SJSA1 (cell line): ENCODE results near the gene SRRM5. TPM values are rescaled to one million over a fixed set of nuclear protein-coding genes. Genes with fewer than 3 reads are reported as not detected.
A peak's percentile ranks its signal among the peaks of the same experiment; 100 is the strongest.
"Not testable (repeated sequence)": the region's sequence is repeated elsewhere in the genome, so short reads cannot be mapped to it uniquely, and the experiment has no call there.

Source experiments
- DNase-seq, 2 experiments: peaks; one replicate each; pipeline ENCODE4 v3.0.0-alpha.2; 2015 to 2020; ENCODE audit warnings: low spot score in 2 of 2, low read depth in 1 of 2
- H3K27ac ChIP-seq: fragments of 250-450 bp; sonication (Bioruptor Pico); 2 replicates; pipeline ENCODE4 v1.5.1; 2020; ENCODE audit warnings: mild to moderate bottlenecking, moderate library complexity
- H3K27me3 ChIP-seq: fragments of 250-450 bp; sonication (Bioruptor Pico); replicated peaks from 2 replicates; pipeline ENCODE4 v1.5.1; 2020; ENCODE audit warnings: mild to moderate bottlenecking, moderate library complexity
- H3K36me3 ChIP-seq: fragments of 250-450 bp; sonication (Bioruptor Pico); 2 replicates; pipeline ENCODE4 v1.5.1; 2020; ENCODE audit warnings: mild to moderate bottlenecking
- H3K4me1 ChIP-seq: fragments of 250-450 bp; sonication (Bioruptor Pico); replicated peaks from 2 replicates; pipeline ENCODE4 v1.6.1; 2021; ENCODE audit warnings: mild to moderate bottlenecking
- H3K4me3 ChIP-seq: fragments of 250-450 bp; sonication (Bioruptor Pico); 2 replicates; pipeline ENCODE4 v1.5.1; 2020; ENCODE audit warnings: mild to moderate bottlenecking
- H3K9me3 ChIP-seq: fragments of 250-450 bp; sonication (Bioruptor Pico); replicated peaks from 2 replicates; pipeline ENCODE4 v1.5.1; 2020; ENCODE audit warnings: mild to moderate bottlenecking
- total RNA-seq: library from RNA; depleted of rRNA; stranded (reverse); fragments of >200 nt; shearing (Covaris generic); gene quantifications from 2 replicates; pipeline ENCODE4 v1.2.3, GENCODE V29; 2014

Gene SRRM5
- total RNA-seq, 1 experiment from 2014 or later: not detected

- peaks cover 66% of the 10 kb centered on the region for H3K36me3 ChIP-seq
- peak; percentile 100 for DNase-seq
- H3K27me3 ChIP-seq: no peaks in the 10 kb centered on the region
- peak within 1 kb of the TSS; percentile 48 for H3K4me3 ChIP-seq
- peaks cover 24% of the 10 kb centered on the region for H3K4me1 ChIP-seq
- no peaks in the 10 kb centered on the region for H3K9me3 ChIP-seq
- peak within 1 kb of the TSS; percentile 97 for H3K27ac ChIP-seq
These were observed 15.7 kb upstream of the SRRM5 start, which contains the start of the genes IRGQ and ZNF576 for GRCh38 chr19:43595999-43596841. IRGQ (minus strand) TSS chr19:43596134; CDS start chr19:43595338, 796 bp downstream. ZNF576 (plus strand) TSS chr19:43596595; CDS start chr19:43597109, 514 bp downstream.

DNA sequence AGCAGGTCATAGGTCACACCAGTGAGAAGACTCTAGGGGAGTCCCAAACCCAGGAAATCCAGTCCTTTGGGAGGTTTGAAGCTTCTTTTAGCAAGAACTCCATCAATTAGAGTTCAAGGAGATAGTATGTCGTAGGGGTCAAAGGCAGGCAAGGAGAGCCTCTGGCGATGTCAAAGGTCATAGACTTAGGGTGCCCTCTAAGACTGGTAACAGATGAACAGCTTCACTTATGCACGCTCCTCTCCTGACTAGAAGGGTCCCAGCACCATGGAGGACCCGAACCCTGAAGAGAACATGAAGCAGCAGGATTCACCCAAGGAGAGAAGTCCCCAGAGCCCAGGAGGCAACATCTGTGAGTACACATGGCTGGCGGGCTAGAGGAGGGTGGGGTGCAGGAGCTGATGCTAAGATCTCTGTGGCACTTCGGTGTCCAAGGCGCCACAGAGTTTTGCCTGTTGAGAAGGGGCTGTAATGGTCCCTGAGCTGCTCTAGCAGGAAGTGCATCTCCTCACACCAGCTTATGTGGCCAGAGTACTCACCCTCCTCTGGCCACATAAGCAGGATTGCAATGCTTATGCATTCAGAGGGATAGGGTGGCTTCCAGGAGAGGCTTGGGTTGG is 14.9 kb upstream of the SRRM5 start:
- peak in 1 of 2 experiments; percentile 15 for DNase-seq
- H3K36me3 ChIP-seq: peaks cover 68% of the 10 kb centered on the region
- peak overlapping the region; percentile 97; the same call in 1 of the 2 replicates for H3K27ac ChIP-seq
- H3K9me3 ChIP-seq: no peaks in the 10 kb centered on the region
- peaks cover 24% of the 10 kb centered on the region for H3K4me1 ChIP-seq
- H3K27me3 ChIP-seq: no peaks in the 10 kb centered on the region
- H3K4me3 ChIP-seq: peak overlapping the region; percentile 48

DNA sequence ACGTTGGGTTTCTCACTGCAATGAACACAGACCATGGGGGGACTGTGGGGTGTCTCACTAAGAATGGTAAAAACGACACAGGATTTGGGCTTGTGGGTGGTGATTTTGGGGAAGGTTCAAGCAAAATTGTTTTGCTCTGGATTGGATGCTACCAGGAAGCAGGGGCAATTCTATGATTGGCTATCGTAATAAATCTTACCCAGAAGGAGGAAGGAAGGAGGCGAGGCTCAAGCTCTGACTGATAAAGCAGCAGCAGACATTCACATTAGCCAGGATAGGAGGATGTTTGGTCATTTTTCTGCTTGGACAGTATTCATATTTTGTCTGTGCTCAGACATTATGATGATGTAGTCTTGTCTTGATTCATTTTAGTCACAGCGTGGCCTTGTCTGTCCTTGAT is 14.0 kb upstream of the SRRM5 start:
- H3K4me3 ChIP-seq: no peak overlapping the region
- H3K4me1 ChIP-seq: peaks cover 24% of the 10 kb centered on the region
- H3K9me3 ChIP-seq: no peaks in the 10 kb centered on the region
- no peak overlapping the region for H3K27ac ChIP-seq
- peaks cover 66% of the 10 kb centered on the region for H3K36me3 ChIP-seq
- H3K27me3 ChIP-seq: no peaks in the 10 kb centered on the region
- DNase-seq: no peak

- DNase-seq: no peak
- Histone ChIP-seq H3K27me3 (no peaks in the 10 kb centered on the region), H3K4me3 (no peak overlapping the region), H3K36me3 (peaks cover 62% of the 10 kb centered on the region), H3K9me3 (no peaks in the 10 kb centered on the region), H3K27ac (no peak overlapping the region), H3K4me1 (peaks cover 24% of the 10 kb centered on the region)
These were observed 13.2 kb upstream of the SRRM5 start for GRCh38 chr19:43598445-43599240.

GRCh38 chr19:43599635-43600295 is 12.1 kb upstream of the SRRM5 start:
- peaks cover 15% of the 10 kb centered on the region for H3K4me1 ChIP-seq
- H3K4me3 ChIP-seq: no peak overlapping the region
- H3K27ac ChIP-seq: no peak overlapping the region
- H3K27me3 ChIP-seq: no peaks in the 10 kb centered on the region
- no peaks in the 10 kb centered on the region for H3K9me3 ChIP-seq
- peaks cover 54% of the 10 kb centered on the region for H3K36me3 ChIP-seq
- no peak for DNase-seq

GRCh38 chr19:43600326-43600725 is 11.6 kb upstream of the SRRM5 start:
- H3K36me3 ChIP-seq: peaks cover 52% of the 10 kb centered on the region
- not testable (repeated sequence) for DNase-seq, H3K27me3 ChIP-seq, H3K27ac ChIP-seq, H3K9me3 ChIP-seq, H3K4me3 ChIP-seq
- H3K4me1 ChIP-seq: peaks cover 11% of the 10 kb centered on the region

GRCh38 chr19:43605875-43606568 is 5.9 kb upstream of the SRRM5 start:
- DNase-seq: no peak
- Histone ChIP-seq H3K27ac (no peak overlapping the region), H3K9me3 (no peaks in the 10 kb centered on the region), H3K36me3 (peaks cover 44% of the 10 kb centered on the region), H3K4me1 (peaks cover 12% of the 10 kb centered on the region), H3K4me3 (no peak overlapping the region), H3K27me3 (no peaks in the 10 kb centered on the region)

DNA sequence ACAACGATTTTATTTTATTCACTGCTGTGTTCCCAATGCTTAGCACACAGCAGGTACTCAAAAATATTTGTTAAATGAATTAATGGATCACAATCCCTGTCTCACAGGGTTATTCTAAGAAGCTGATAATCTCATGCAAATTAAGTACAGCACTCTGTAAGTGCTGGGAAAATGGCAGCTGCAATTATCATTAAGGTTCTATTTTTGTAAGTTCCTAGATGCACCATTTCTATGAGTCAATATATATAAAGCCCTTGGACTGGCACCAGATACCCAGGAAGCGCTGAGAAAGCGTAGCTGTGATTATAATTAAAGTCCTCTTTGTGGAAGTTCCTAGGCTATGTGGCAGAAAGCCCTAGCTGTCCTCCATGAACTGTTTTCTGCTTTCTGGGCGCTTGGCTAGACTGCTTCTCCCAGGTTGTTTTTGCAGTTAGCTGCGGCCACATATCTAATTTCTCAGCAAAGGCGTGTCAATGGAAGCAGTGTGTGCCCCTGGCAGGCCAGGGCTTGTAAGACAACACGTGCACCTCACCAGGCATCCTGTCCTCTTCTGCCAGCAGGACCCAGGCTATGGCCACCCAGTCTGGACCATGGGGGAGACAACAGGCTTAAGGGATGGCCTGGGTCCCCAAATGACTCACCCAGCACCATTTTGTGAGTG is 5.2 kb upstream of the SRRM5 start:
- H3K9me3 ChIP-seq: no peaks in the 10 kb centered on the region
- H3K27me3 ChIP-seq: no peaks in the 10 kb centered on the region
- H3K27ac ChIP-seq: no peak overlapping the region
- peaks cover 43% of the 10 kb centered on the region for H3K36me3 ChIP-seq
- peaks cover 13% of the 10 kb centered on the region for H3K4me1 ChIP-seq
- no peak overlapping the region for H3K4me3 ChIP-seq
- no peak for DNase-seq

DNA sequence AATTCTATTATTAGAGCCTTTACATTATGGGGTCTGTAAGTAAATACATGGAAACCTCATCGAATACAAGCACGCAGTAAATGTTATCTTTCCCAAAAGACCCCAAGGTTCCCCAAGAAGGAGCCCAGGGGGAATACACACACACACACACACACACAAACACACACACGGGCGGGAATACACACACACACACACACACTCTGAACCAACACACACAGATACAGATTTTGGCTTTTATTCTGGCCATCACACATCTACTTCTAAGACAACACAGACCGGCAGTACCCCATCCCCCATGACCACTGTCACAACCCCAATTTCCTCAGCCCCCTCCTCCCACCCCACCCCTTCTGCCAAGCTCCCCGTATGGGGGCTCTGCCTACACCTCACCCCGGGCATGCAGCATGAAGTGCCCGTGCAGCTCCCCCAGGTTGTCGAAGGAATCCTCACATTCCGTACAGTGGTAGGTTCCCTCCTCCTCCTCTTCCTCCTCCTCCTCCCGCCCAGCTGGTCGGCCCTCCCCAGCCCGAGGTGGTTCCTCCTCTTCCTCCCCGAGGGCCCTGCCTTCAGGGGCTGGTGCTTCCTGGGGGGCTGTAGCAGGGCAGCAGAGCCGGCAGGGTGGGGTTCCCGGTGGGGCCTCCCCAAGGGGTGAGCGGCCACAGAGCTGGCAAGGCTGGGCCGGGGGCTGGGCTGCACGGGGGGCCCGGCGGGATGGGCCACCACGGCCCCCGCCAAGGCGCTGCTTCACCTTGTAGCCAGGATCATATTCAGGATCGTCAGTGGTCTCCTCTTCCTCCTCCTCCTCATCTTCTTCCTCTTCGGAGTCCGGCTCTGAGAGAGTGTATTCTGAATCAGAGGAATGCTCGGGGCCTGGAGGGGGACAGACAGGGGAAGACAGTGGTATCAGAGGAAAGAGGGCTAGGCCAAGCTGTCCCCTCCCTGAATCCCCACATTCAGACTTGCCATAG is 4.4 kb upstream of the SRRM5 start:
- H3K4me3 ChIP-seq: no peak overlapping the region
- H3K9me3 ChIP-seq: no peaks in the 10 kb centered on the region
- peaks cover 13% of the 10 kb centered on the region for H3K4me1 ChIP-seq
- peaks cover 46% of the 10 kb centered on the region for H3K36me3 ChIP-seq
- no peaks in the 10 kb centered on the region for H3K27me3 ChIP-seq
- H3K27ac ChIP-seq: no peak overlapping the region
- no peak for DNase-seq

DNA sequence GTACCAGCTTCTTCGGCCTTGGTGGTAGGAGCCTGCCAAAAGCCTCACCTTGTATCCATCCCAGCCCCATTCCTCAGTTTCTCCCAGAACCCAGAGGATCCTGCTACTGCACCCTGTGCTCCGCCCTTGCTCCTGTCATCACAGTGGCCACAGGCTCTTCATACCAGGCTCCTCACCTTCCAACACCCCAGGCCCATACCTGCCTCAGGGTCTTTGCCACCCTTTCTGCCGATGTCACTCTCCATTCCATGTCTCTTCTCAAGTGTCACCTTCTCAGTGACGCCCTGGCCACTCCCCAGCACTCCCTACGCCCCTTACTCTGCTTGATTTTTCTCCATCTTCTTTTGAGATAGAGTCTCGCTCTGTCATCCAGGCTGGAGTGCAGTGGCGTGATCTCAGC is 2.0 kb upstream of the SRRM5 start:
- H3K27me3 ChIP-seq: no peaks in the 10 kb centered on the region
- no peak overlapping the region for H3K27ac ChIP-seq
- H3K4me3 ChIP-seq: no peak overlapping the region
- DNase-seq: no peak
- no peaks in the 10 kb centered on the region for H3K9me3 ChIP-seq
- peaks cover 45% of the 10 kb centered on the region for H3K36me3 ChIP-seq
- H3K4me1 ChIP-seq: peaks cover 13% of the 10 kb centered on the region

DNA sequence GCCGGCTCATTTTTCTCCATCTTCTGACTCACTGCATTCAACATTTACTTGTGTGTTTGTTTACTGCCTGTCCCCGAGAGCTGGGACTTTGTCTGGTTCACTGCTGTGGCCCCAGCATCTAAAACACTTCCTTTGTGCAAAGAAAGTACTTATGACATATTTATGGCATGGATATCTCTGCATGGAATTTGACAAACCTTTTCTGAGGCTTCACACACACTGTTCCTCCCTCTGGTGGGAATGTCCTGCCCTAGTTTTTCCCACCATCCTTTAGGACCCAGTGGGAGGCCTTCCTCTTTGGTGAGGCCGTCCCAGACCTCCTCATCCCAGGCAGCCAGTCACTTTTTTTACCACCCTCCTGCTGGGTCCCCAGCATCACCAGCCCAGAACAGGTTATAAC is 1.4 kb upstream of the SRRM5 start:
- Histone ChIP-seq H3K4me1 (peaks cover 13% of the 10 kb centered on the region), H3K27ac (peak overlapping the region; percentile 17; the same call in 1 of the 2 replicates), H3K27me3 (no peaks in the 10 kb centered on the region), H3K4me3 (no peak overlapping the region), H3K9me3 (no peaks in the 10 kb centered on the region), H3K36me3 (peaks cover 45% of the 10 kb centered on the region)
- peak in 1 of 2 experiments; percentile 53 for DNase-seq
